ENCODE results near the gene ARL15.

ARL15 gene

GRCh38 chr5:54243483-54244080 is 66.8 kb downstream of the ARL15 start:
- DNase-seq (ENCODE audit: low spot score) = peak; percentile 40

- no peak for DNase-seq (ENCODE audit: low spot score)
Measured at GRCh38 chr5:54242297-54242696, 68.1 kb downstream of the ARL15 start.

GRCh38 chr5:54234304-54234933 is 76.0 kb downstream of the ARL15 start:
- peak; percentile 40 for DNase-seq (ENCODE audit: low spot score)

- DNase-seq (ENCODE audit: low spot score) = no peak
Measured at GRCh38 chr5:54230936-54231685, 79.3 kb downstream of the ARL15 start.

- DNase-seq (ENCODE audit: low spot score) = peak; percentile 63
Measured at GRCh38 chr5:54229041-54229780, 81.2 kb downstream of the ARL15 start.

- DNase-seq (ENCODE audit: low spot score) = no peak
Measured at GRCh38 chr5:54227759-54228158, 82.6 kb downstream of the ARL15 start.

- DNase-seq (ENCODE audit: low spot score) = peak; percentile 32
Measured at GRCh38 chr5:54227109-54227508, 83.3 kb downstream of the ARL15 start.

- peak; percentile 39 for DNase-seq (ENCODE audit: low spot score)
Measured at GRCh38 chr5:54226215-54226614, 84.2 kb downstream of the ARL15 start.

GRCh38 chr5:54224103-54224826 is 86.1 kb downstream of the ARL15 start:
- DNase-seq (ENCODE audit: low spot score) = no peak

GRCh38 chr5:54222336-54222735 is 88.0 kb downstream of the ARL15 start:
- no peak for DNase-seq (ENCODE audit: low spot score)

- no peak for DNase-seq (ENCODE audit: low spot score)
Measured at GRCh38 chr5:54221135-54221534, 89.2 kb downstream of the ARL15 start.

- DNase-seq (ENCODE audit: low spot score) = no peak
Measured at GRCh38 chr5:54220230-54221040, 89.9 kb downstream of the ARL15 start.

- DNase-seq (ENCODE audit: low spot score) = peak; percentile 69
Measured at GRCh38 chr5:54217826-54218503, 92.4 kb downstream of the ARL15 start.

- DNase-seq (ENCODE audit: low spot score) = no peak
Measured at GRCh38 chr5:54215233-54215736, 95.1 kb downstream of the ARL15 start.

GRCh38 chr5:54214722-54215121 is 95.7 kb downstream of the ARL15 start:
- no peak for DNase-seq (ENCODE audit: low spot score)

GRCh38 chr5:54212331-54212730 is 98.0 kb downstream of the ARL15 start:
- DNase-seq (ENCODE audit: low spot score) = no peak

- no peak for DNase-seq (ENCODE audit: low spot score)
Measured at GRCh38 chr5:54211912-54212311, 98.5 kb downstream of the ARL15 start.

GRCh38 chr5:54207566-54207965 is 102.8 kb downstream of the ARL15 start:
- no peak for DNase-seq (ENCODE audit: low spot score)

- no peak for DNase-seq (ENCODE audit: low spot score)
Measured at GRCh38 chr5:54206580-54207229, 103.7 kb downstream of the ARL15 start.

GRCh38 chr5:54205918-54206317 is 104.5 kb downstream of the ARL15 start:
- no peak for DNase-seq (ENCODE audit: low spot score)
